HG03460 (cell line): Measurements from ENCODE around the gene BAZ2B.
A peak's percentile ranks its signal among the peaks of the same experiment; 100 is the strongest.

Source experiments
- ATAC-seq: cut with Tn5 transposase; IDR thresholded peaks from one replicate; pipeline ENCODE4 v1.9.1; 2021; ENCODE audit not compliant: unreplicated experiment

Gene BAZ2B

DNA sequence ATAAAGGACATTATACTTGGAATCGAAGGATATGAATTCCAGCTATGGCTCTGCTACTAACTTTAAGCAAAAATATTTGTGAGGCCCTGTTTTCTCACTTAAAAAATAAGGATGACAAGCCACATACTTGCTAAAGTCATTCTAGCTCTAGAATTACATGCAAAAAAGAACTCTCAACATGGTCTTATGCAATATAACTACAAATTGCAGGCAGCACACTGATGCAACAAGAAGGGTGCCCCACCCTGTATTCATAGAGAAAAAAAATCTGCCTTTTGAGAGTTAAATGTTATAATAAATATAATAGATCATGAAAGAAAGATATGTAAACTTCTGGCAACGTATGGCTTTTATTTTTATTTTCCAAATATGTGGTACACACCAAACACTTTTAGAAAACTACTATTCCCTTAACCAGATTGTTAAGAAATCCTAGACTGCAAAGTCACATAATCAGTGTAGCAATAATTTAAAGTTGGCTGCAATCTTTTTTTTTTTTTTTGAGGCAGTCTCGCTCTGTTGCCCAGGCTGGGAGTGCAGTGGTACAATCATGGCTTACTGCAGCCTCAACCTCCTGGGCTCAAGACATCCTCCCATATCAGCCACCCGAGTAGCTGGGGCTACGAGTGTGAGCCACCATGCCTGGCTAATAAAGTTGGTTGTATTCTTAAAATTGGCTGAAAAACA is 289.6 kb downstream of the BAZ2B start:
- ATAC-seq: no peak

DNA sequence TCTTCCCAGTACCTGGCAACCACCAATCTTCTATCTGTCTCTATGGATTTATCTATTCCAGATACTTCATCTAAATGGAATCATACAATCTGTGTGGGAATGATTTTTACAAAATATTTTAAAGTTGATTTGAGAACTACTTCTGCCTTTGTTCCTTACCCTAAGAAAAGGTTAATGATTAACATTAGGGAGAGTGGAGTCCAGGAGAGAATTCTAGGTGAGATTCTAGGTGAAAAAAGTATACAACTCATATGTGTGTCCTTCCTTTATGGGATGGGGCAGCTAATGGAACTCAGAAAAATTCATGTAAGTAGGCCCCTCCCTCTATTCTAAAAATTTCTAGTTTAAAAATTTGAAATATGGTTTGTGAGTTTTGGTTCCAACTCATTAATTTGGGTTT is 293.9 kb downstream of the BAZ2B start:
- ATAC-seq: no peak

DNA sequence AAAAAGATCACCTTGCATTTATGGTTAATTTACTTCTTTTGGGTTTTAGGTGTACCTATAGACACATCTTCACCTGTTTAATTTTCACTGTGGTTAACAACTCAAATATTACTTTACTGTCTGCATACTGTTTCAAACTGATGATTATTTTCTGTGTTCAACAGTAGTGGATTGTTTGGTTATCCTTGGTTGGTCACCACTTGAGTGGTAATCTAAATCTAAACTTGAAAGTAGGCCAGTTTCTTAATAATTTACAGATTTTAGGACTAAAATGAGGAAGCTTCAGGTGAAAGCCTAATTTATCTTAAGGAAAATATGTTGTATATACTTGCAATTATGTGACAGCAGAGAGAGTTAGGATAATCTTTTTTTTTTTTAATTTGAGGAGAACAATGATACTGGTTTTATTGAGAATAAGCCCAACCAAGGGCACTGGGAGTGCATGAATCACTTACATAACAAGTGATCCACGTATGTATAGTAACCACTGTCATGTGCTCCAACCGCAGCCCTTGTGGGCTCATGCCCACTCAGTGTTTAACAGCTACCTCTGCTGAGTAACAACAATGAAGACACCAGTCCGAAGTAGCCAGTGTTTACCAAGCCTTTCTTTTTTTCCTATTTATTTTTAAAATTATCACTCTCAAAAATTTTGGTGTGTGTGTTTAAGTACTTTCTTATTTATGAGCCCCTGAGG is 298.8 kb downstream of the BAZ2B start:
- peak; percentile 67 for ATAC-seq

DNA sequence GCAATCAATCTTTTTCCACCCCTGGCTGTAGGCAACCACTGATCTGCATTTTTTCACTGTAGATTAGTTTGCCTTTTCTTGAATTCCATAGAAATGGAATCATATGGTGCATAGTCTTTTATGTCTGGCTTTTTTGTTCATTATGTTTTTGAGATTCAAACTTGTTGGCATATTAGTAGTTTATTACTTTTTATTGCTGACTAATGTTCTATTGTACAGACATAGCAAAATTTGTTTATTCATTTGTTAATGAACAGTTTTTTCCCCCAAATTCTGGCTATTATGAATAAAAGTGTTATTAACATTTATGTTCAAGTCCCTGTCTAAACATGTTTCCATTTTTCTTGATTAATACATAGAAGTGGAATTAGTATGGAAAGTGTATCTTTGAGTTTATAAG is 308.4 kb downstream of the BAZ2B start:
- no peak for ATAC-seq

DNA sequence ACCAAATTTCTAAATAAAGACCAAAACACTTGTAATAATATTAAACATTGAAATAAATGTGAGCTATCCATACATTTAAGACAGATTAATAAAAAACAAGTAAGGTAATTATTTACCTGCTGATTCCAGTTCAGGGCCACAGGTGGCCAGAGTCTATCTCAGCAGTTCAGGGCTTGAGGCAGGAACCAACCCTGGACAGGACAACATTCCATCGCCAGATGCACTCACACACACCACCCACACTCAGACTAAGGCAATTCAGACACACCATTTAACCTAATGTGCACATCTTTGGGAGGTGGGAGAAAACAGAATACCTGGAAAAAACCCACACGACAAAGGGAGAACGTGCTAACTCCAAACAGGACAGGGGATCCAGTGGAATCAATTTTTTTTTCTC is 315.8 kb downstream of the BAZ2B start:
- no peak for ATAC-seq

DNA sequence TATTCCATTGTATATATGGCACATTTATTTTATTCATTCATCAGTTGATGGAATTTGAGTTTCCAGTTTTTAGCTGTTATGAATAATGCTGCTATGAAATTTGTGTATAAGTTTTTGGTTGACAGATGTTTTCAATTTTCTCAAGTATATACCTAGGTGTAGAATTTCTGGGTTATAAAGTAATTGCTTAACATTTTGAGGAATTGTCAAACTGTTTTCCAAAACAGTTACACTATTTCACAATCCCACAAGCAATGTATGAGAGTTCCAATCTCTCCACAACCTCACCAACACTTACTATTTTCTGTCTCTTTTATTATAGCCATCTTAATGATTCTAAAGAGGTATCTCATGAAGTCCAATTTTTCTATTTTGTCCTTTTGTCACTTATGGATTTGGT is 317.4 kb downstream of the BAZ2B start:
- no peak for ATAC-seq

DNA sequence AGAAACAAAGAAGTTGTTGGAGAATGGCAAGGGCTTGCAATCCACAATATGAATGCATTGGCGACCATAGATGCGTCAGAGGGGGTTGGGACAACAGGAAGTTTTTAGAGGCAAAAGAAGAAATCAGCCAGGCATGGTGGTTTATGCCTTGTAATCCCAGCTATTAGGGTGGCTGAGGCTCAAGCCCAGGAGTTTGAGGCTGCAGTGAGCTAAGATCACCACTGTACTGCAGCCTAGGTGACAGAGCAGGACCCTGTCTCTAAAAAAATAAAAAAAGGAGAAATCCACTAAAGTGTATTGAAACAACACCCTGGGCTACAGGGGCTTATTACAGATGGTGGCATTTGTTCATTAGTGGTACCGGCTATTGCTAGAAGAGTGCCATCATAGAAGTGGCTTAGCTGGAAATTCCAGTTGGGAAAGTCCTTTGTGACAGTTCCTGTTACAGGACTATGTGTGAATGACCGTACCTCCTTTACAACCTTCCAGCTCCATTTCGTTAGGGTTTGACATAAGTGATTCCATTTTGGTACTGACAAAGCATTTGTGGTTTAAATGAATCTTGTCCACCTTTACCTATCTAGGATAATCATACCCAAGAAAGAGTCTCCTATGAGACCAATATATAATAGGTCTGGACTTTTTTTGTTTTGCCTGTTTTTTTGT is 319.2 kb downstream of the BAZ2B start:
- ATAC-seq: no peak

DNA sequence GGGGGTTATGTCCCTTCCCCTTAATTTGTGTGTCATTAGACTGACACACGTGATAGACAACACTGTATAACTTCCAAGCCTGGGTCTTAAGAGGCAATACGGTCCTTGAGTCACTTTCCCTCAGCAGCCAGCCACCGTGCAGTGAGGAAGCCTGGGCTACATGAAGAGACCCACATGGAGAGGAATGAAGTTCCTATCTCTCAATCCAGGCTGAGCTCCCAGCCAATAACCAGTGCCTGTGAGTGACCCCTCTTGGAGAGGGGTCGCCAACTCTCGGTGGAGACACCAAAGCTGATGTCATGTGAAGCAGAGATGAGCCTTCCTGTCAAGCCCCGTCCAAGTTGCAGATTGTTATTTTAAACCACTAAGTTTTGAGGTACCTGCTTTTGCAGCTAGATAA is 324.2 kb downstream of the BAZ2B start:
- no peak for ATAC-seq

DNA sequence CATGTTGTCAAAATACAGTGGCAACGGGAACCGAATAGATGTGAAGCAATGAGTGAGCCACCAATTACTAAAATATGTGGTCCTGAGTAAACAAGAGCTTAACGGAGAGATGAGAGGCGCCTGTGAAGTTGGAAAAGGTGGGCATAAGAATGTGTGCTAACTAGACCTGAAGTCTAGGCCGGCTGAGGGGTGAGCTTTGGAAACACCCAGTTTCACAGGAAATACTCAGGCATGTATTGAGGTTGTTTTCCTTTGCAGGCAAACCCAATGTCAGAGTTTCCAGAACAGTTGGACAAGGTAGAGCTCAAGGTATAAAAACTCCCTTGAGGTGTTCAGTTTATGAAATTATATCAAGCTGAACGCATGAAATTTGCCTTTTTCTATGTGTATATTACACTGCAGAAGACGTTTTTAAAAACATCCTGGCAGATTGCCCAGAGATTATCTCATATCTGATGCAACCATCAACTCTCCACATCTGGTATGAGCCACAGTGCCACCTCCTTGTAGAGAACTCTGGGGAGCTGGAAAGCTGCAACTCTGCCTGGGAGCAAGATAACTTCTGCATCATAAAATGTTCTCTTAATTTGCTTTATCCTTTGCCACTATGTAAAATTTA is 325.9 kb downstream of the BAZ2B start:
- no peak for ATAC-seq

DNA sequence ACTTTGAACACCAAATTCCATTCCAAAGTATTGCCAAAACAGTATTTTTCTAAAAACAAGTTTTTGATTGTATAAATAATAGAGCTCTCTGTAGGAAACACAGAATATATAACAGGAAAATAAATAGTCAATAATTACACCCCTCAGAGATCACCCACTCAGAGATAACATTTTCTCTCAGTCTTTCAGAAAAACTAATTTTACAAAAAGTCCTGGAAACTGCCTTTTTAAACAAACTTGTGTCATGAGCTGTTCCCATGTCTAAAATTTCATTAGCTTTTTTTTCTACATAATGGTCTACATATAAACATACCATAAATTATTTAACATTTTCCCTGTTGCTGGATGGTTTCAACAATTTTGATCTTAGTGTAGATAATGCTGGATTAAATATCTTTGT is 328.6 kb downstream of the BAZ2B start:
- ATAC-seq: no peak

DNA sequence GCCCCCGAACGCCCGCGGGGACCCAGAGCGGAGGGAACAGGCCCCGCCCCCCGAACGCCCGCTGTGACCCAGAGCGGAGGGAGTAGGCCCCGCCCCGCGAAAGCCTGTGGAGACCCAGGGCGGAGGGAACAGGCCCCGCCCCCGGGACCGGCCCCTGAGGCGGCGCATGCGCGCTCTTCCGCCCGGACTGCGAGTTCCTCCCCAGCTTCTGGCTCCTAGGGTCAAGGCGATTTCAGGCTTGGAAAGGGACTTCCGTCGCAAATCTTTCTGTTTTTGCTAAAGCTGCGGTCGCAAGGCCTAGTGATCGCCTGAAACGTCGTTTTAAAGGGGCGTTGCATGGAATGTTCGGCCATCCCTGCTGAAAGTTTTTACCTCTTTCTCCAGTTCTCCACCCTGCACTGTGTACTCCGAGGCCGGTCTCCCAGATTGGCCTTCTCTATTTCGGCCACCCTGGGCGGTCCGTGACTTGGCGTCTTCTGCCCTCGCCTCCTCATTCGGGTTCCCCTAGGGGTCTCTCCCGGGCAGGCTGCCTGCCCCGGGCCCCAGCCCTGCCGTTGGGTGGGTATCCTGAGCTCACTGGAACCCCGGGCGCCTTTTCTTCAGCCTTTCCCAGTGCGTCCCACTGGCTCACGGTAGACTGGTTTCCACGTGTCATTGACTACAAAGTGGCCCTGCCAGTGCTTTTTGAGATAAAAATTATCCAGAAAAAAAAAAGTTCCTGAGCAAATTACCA is 329.5 kb downstream of the BAZ2B start:
- peak; percentile 86 for ATAC-seq

DNA sequence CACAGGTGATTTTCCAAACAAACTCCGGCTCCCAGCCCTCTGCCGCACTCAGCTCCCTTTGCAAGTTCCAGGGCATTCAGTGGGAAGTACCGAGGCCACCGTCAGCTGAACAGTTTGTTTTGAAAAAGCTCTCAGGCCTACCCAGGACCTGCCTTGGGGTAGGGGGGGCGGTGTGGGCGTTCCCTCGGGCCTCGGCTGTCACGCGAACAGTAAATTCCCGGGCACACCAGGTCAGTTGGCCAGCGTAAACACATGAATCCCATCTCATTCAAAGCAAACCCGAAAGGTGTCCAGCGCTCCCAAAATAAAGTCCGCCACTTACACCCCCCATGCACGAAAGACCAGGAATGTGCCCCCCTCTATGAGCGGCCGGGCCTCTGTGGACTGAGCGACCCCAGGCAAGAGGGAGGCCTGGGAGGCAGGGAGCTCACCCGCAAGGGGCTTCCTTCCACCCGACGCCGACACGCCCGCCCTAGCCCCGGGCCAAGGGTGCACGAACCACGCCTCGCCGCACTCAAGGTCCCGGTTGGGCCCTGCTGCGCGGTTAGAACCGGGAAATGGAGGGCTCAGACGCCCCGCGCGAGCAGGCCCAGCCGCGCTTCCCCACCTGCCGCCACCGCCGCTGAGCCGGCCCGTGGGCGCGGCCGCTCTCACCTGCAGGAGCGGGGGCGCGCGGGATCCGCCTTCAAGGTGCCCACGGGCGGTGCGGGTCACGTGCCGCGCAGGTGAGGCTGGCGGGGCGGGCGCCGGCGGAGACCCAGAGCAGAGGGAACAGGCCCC is 330.2 kb downstream of the BAZ2B start, which contains the start of gene WDSUB1:
TSS of gene WDSUB1 (minus strand) at position 775 of the 780 bp plus-strand sequence. CDS start 3,634 bp downstream, outside the sequence.
- peak; percentile 22 for ATAC-seq

DNA sequence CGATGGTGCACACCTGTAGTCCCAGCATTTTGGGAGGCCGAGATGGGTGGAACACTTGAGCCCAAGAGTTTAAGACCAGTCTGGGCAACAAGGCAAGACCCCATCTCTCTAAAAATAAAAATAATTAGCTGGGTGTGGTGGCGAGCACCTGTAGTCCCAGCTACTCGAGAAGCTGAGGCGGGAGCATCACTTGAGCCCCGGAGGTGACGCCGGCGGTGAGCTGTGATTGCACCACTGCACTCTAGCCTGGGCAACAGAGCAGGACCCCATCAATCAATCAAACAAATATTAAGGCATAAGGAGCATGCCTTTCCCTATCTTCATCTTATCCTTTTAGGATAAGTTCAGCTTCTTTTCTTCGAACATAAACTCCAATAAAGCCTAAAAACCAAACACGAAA is 330.9 kb downstream of the BAZ2B start:
- ATAC-seq: no peak

DNA sequence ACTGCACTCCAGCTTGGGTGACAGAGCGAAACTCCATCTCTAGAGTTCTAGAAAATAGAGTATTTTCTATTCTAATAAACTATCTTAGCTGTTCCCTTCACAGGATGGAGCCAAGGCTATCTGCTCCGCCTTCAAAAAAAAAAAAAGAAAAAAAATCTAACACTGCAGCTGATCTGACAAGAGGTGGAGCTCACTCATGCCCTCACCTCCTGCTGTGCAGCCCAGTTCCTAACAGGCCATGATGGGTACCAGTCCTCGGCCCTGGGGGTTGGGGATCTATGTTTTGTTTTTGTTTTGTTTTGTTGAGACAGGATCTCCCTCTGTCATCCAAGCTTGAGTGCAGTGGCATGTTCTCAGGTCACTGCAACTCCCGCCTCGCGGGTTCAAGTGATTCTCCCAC is 332.8 kb downstream of the BAZ2B start:
- no peak for ATAC-seq

DNA sequence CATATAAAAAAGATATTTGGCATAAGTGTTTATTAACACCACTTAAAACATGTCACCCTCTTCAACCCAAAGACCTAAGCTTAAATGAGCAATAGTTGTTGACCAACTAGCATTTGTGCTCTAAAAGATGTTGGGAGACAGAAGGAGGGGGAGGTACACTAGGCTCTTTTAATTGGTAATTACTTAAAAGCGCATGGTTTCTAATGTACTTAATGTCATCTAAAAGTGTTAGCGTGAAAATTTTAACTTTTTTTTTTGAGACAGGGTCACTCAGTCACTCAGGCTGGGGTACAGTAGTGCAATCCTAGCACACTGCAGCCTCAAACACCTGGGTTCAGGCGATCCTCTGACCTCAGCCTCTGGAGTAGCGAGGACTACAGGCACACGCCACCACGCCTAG is 335.3 kb downstream of the BAZ2B start:
- ATAC-seq: no peak

DNA sequence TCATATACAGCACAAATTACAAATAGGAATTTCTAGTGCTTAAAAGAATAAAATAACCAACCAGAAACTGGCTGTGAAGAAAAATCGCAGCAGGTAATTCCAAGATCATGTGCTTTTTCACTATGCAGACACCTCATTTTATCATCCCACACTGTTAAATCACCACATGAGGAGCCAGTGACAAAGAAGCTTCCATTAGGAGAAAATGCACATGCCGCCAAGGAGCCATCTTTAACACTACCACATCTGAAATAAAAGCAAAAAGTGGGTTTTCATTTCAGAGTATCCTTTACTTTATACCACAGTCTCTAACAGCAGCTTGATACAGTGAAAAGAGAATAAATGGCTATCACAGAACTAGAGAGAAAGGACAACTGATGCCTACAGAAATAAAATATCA is 336.6 kb downstream of the BAZ2B start:
- no peak for ATAC-seq

DNA sequence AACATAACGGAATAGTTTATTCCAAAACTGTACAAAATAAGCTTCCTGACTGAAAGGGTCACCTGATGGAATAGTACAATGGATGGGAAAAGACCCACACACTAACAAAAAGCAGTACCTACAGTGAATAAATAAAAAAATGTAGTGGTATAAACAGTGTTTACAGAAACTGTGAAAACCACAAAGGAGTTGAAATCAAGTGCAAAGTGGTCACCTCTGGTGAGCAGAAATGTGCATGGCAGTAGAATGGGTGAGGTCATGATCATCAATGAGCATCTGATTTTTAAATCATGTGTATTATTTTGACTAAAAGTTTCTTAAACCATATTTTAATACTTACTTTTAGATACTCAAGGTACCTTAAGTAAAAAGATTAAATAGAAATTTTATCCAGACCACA is 341.2 kb downstream of the BAZ2B start:
- no peak for ATAC-seq

DNA sequence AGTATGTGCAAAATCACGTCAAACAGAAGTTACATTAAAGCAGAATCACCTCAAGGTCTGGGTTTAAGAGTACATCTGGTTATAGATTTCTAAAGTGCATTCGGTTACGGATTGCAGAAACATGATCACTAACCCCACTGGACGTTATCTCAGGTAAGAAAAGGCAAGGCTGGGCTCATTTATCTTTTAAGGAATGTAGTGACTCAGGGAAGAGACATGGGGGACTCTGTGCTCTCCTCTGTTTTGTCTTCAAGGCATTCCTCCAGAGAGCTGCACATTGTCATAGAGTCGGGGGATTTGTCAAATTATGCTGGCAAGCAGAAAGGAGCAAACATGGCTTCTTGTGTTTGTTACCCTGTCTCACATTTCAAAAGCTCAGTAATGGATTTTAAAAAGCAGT is 344.2 kb downstream of the BAZ2B start:
- ATAC-seq: no peak

DNA sequence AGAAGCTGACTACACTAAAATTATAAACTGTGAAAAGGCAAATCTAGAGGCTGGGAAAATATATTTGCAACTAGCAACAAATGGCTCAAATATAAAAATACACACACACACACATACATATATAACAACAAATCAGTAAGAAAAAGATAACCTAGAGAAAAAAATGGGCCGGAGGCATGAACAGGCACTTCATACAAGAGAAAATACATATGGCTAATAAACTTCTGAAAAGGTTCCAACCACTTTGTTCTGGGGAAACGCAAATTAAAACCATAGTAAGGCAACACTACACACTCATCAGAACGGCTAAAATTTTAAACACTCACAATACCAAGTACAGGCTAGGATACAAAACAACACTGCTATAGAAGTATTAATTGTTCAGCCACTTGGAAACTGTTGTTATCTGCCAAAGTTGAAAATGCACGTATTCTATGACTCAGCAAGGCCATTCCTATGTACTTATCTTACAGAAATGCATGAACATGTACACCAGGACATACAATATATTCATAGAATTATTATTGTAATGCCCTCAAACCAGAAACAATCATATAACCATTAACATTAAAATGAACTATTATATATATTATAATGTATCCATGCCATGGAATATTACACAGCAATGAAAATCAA is 345.5 kb downstream of the BAZ2B start:
- ATAC-seq: no peak
